A549 (cell line): ENCODE results near the gene CAPN9. TPM values are rescaled to one million over a fixed set of nuclear protein-coding genes. Genes with fewer than 3 reads are reported as not detected.
A peak's percentile ranks its signal among the peaks of the same experiment; 100 is the strongest.

Experiments used
- ATAC-seq, 2 experiments: fragments of 200-7000 bp in 1 of 2; fragments of >200 bp in 1 of 2; cut with Nextera tagmentation in 1 of 2; cut with Tn5 transposase in 1 of 2; 3 replicates each; pipeline versions ENCODE4 v1.8.0 to v1.9.1; 2018 to 2020; ENCODE audit warnings: mild to moderate bottlenecking in 1 of 2, moderate library complexity in 1 of 2
- CTCF ChIA-PET: fragments of 300-600 bp; sonication (Branson Sonifier 250); formaldehyde crosslinking; extraction: SDS; loops from one replicate; lab custom pipeline; 2021; ENCODE audit warnings: antibody characterized with exemption, inconsistent platforms; lab: Yijun Ruan, JAX
- POLR2A ChIA-PET: fragments of 350-600 bp; formaldehyde crosslinking; extraction: SDS; loops from one replicate; lab custom pipeline; 2021; ENCODE audit warnings: antibody characterized with exemption, inconsistent platforms; lab: Yijun Ruan, JAX
- DNase-seq, 2 experiments: peaks; one replicate each; pipeline versions ENCODE4 v3.0.0 to v3.0.0-alpha.2; 2011 to 2016; ENCODE audit warnings: low read depth in 1 of 2, low spot score in 1 of 2
- FAIRE-seq: peaks from 2 replicates; lab custom pipeline; 2011; peaks lifted over from hg19 to GRCh38; lab: Jason Lieb, UNC
- H3K27ac ChIP-seq, 2 experiments: fragments of >200 bp; sonication (Bioruptor Twin); formaldehyde crosslinking; 3 replicates each; pipeline ENCODE4 v1.5.1; 2016 to 2017
- H3K4me1 ChIP-seq: fragments of >200 bp; sonication (Bioruptor Twin); formaldehyde crosslinking; 3 replicates; pipeline ENCODE4 v1.6.1; 2016
- H3K4me2 ChIP-seq: fragments of >200 bp; sonication (Bioruptor Twin); formaldehyde crosslinking; 3 replicates; pipeline ENCODE4 v1.6.1; 2016
- H3K4me3 ChIP-seq: fragments of >200 bp; sonication (Bioruptor Twin); formaldehyde crosslinking; 3 replicates; pipeline ENCODE4 v1.5.1; 2016
- H3K9me3 ChIP-seq: fragments of >200 bp; sonication (Bioruptor Twin); formaldehyde crosslinking; 3 replicates; pipeline ENCODE4 v1.6.1; 2016
- CBX2 ChIP-seq: fragments of 200-600 bp; sonication (generic); IDR thresholded peaks from 2 replicates; pipeline ENCODE4 v1.6.1; 2016; ENCODE audit warnings: low read depth, mild to moderate bottlenecking, borderline replicate concordance
- CBX8 ChIP-seq: fragments of 200-600 bp; sonication (generic); IDR thresholded peaks from 2 replicates; pipeline ENCODE4 v1.6.1; 2016
- CHD2 ChIP-seq: fragments of 150-350 bp; IDR thresholded peaks from 2 replicates; pipeline ENCODE4 v1.6.1; 2014; ENCODE audit warnings: low read length; ENCODE audit not compliant: partially characterized antibody
- CHD4 ChIP-seq: fragments of 200-600 bp; sonication (generic); IDR thresholded peaks from 2 replicates; pipeline ENCODE4 v1.6.1; 2016; ENCODE audit warnings: antibody characterized with exemption, mild to moderate bottlenecking, borderline replicate concordance
- EHMT2 ChIP-seq: fragments of 200-600 bp; sonication (generic); IDR thresholded peaks from 2 replicates; pipeline ENCODE4 v1.6.1; 2016; ENCODE audit warnings: antibody characterized with exemption, low read depth, mild to moderate bottlenecking, moderate library complexity
- ESRRA ChIP-seq: fragments of 150-350 bp; IDR thresholded peaks from 2 replicates; pipeline ENCODE4 v1.6.1; 2014; ENCODE audit warnings: mild to moderate bottlenecking, low read length, borderline replicate concordance
- FOSL2 ChIP-seq, 2 experiments: fragments of 450-650 bp in 1 of 2; fragments of >200 bp in 1 of 2; sonication (Bioruptor Twin) in 1 of 2; formaldehyde crosslinking; IDR thresholded peaks; 2 replicates each; pipeline versions ENCODE4 v1.5.0 to v1.6.1; 2016 to 2020; ENCODE audit warnings: mild to moderate bottlenecking in 1 of 2, moderate library complexity in 1 of 2
- HOXB13 ChIP-seq: fragments of 250-450 bp; sonication (Bioruptor Pico); IDR thresholded peaks from 2 replicates; pipeline ENCODE4 v1.5.0; 2020; ENCODE audit warnings: low read depth, mild to moderate bottlenecking, moderate library complexity
- HOXB5 ChIP-seq: fragments of 250-450 bp; sonication (Bioruptor Pico); IDR thresholded peaks from 2 replicates; pipeline ENCODE4 v1.5.0; 2020; ENCODE audit warnings: mild to moderate bottlenecking, moderate library complexity
- JUNB ChIP-seq: fragments of >200 bp; sonication (Bioruptor Twin); formaldehyde crosslinking; IDR thresholded peaks from 2 replicates; pipeline ENCODE4 v1.6.1; 2016
- MAZ ChIP-seq: fragments of 150-350 bp; IDR thresholded peaks from 2 replicates; pipeline ENCODE4 v1.6.1; 2014; ENCODE audit warnings: antibody characterized with exemption, low read depth, low read length, borderline replicate concordance
- NFE2L2 ChIP-seq: fragments of 150-350 bp; conservative IDR thresholded peaks from 2 replicates; pipeline ENCODE4 v1.6.1; 2014; ENCODE audit warnings: low read length
- NPAS2 ChIP-seq: fragments of 250-450 bp; sonication (Bioruptor Pico); IDR thresholded peaks from 2 replicates; pipeline ENCODE4 v1.8.0; 2022; ENCODE audit warnings: mild to moderate bottlenecking, moderate library complexity, borderline replicate concordance
- PHF8 ChIP-seq: fragments of 200-600 bp; sonication (generic); IDR thresholded peaks from 2 replicates; pipeline ENCODE4 v1.6.1; 2016; ENCODE audit warnings: low read depth, mild to moderate bottlenecking, antibody characterized with exemption, moderate library complexity, borderline replicate concordance
- POLR2A ChIP-seq: IDR thresholded peaks from 2 replicates; pipeline ENCODE4 v1.6.1; 2012; ENCODE audit warnings: mild to moderate bottlenecking, low read length
- RARB ChIP-seq: fragments of 250-450 bp; sonication (Bioruptor Pico); IDR thresholded peaks from 2 replicates; pipeline ENCODE4 v1.8.0; 2021; ENCODE audit warnings: mild to moderate bottlenecking, moderate library complexity
- RCOR1 ChIP-seq: fragments of 150-350 bp; IDR thresholded peaks from 2 replicates; pipeline ENCODE4 v1.6.1; 2014; ENCODE audit warnings: antibody characterized with exemption, low read length, low read depth
- RFX5 ChIP-seq: fragments of 450-650 bp; IDR thresholded peaks from 2 replicates; pipeline ENCODE4 v1.7.1; 2014; ENCODE audit warnings: antibody characterized with exemption, mild to moderate bottlenecking, moderate library complexity
- SMC3 ChIP-seq: fragments of >200 bp; sonication (Bioruptor Twin); formaldehyde crosslinking; IDR thresholded peaks from 3 replicates; pipeline ENCODE4 v1.6.1; 2018; ENCODE audit warnings: inconsistent platforms
- SREBF2 ChIP-seq: fragments of 450-650 bp; IDR thresholded peaks from 2 replicates; pipeline ENCODE4 v1.6.1; 2014; ENCODE audit warnings: mild to moderate bottlenecking, moderate library complexity
- ZFP36 ChIP-seq: fragments of 450-650 bp; IDR thresholded peaks from 2 replicates; pipeline ENCODE4 v1.6.1; 2014; ENCODE audit warnings: borderline replicate concordance; ENCODE audit not compliant: partially characterized antibody
- ZSCAN20 ChIP-seq: fragments of 250-450 bp; sonication (Bioruptor Pico); IDR thresholded peaks from 2 replicates; pipeline ENCODE4 v1.8.0; 2022; ENCODE audit warnings: mild to moderate bottlenecking, moderate library complexity
- WGBS: methylation state at CpG from one replicate; pipeline ENCODE4 v1.1.6; 2017; ENCODE audit errors: missing lambda C conversion rate; 5-methylcytosine and 5-hydroxymethylcytosine counted together
- polyA plus RNA-seq, 4 experiments: library from polyadenylated mRNA; depleted of rRNA in 3 of 4; stranded (reverse); fragments of >200 nt; fragmentation: RNase III in 1 of 4; extraction: RNeasy Plus Mini Kit Qiagen cat#74134 plus additional on column Dnase treatment in 1 of 4; gene quantifications; 2 replicates in 3 of 4; 3 replicates in 1 of 4; pipeline ENCODE4 v1.2.3, GENCODE V29; 2011 to 2017
- TF ChIP-seq, protein P1 (sequence below): IDR thresholded peaks from 2 replicates; pipeline ENCODE4 v1.6.1; 2012; ENCODE audit warnings: low read depth, borderline replicate concordance
- TF ChIP-seq, protein P2 (sequence below): IDR thresholded peaks from 2 replicates; pipeline ENCODE4 v1.6.1; 2012
- TF ChIP-seq, protein P3 (sequence below): fragments of >200 bp; sonication (Bioruptor Twin); formaldehyde crosslinking; IDR thresholded peaks from 3 replicates; pipeline ENCODE4 v1.6.1; 2016

CAPN9 gene
- polyA plus RNA-seq, 2 of the 4 experiments (the other 2 are of a cell fraction), result not detected

DNA sequence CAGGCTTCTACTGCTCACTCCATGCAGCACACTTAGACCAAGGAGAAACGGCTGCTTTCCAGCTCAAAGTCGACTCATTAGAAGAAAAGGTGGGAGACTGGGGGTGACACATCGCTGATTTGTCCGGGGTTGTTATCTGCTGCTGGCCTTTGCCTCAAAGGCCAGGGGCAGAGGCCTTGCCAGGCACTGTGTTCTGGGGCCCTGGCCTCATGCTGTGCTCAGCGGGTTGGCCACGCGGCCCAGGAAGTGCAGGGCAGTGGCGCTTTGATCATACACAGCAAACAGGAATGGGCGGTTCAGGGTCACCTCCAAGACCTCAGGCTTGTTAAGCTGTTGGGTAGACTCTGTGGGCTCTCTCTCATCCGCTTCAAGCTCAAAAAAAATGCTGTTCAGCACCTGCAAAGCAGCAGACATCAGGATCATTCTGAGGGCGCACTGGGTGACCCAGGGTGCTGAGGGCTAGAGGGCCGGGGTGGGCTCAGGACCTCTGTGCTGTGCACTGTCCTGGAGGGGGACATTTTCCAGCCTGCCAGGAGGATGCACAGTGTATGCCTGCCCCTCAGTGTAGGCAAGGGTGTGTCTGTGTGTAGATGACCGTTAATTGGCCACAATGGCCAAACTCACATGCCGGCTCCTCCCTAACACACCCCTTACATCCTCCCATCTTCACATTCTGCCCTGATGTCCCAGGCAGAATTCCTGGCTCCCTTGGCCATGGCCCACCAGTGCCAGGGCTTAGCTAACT lies 44.1 kb upstream of the CAPN9 start:
- Histone ChIP-seq H3K4me2 (no peak overlapping the region), H3K4me3 (no peak overlapping the region), H3K9me3 (no peaks in the 10 kb centered on the region), H3K27ac (no peak overlapping the region), H3K4me1 (no peaks in the 10 kb centered on the region)
- 63% methylated on average over 13 of the region's 14 CpGs for WGBS
- FAIRE-seq, result no peak
- ChIA-PET CTCF (interaction anchor here (0.9 kb wide), 1 partner anchor 70 kb away, joined by 3 read pairs; no protein-coding TSS in a partner anchor), POLR2A (no interaction called here)
- TF ChIP-seq HOXB5 (CRISPR knock-in tag) (no peak), NFE2L2 (no peak), CHD4 (no peak), ZFP36 (no peak), PHF8 (no peak), NPAS2 (CRISPR knock-in tag) (no peak), SREBF2 (no peak), POLR2A (no peak), FOSL2 (IDR thresholded peaks at IDR 0.05) (no peak), FOSL2 (CRISPR knock-in tag; IDR thresholded peaks at IDR 0.05) (no peak), ZSCAN20 (no peak), RFX5 (no peak)
- TF ChIP-seq, protein P1, sequence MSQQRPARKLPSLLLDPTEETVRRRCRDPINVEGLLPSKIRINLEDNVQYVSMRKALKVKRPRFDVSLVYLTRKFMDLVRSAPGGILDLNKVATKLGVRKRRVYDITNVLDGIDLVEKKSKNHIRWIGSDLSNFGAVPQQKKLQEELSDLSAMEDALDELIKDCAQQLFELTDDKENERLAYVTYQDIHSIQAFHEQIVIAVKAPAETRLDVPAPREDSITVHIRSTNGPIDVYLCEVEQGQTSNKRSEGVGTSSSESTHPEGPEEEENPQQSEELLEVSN, result no peak
- TF ChIP-seq, all 56 proteins: peak for 0
- peak in 1 of 2 experiments; percentile 30; a peak in 1 of 6 replicates for ATAC-seq
- DNase-seq, result no peak

DNA sequence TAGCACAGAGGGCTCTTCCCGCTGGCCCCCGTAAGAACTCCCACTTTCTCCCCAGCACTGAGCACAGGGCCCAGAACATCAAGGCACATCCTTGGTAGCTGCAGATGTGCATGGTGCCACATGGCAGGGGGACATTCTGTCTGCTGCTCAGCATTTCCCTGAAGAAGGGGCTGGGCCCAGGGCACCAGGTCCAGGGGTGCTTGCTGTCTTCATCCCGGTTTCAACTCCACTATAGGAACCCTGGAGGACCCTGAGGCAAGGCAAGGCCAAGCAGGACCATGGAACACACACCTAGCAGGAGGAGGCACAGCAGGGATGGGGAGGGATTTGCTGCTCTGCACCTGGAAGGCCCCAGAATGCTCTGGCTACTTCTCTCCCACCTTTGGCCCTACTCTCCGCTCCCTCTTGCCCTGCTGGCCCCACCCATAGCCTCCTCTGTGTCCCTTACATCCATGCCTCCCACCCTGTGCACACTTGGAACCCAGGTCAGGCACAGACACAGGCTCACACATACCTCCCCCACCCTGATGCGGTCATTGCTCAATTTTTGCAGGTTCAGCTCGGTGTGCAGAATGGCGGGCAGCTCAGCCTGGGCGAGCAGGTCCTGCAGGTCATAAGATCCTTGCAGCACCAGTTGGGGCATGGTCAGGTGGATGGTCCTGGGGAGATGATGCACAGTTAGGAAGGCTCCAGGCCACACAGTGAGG lies 43.4 kb upstream of the CAPN9 start:
- POLR2A ChIA-PET, result no interaction called here
- no peak overlapping the region for H3K27ac ChIP-seq
- CTCF ChIA-PET, result no interaction called here
- TF ChIP-seq EHMT2 (no peak), RCOR1 (no peak)
- H3K9me3 ChIP-seq, result no peaks in the 10 kb centered on the region
- peaks cover 3% of the 10 kb centered on the region; the same call in 1 of the 3 replicates for H3K4me1 ChIP-seq
- no peak for FAIRE-seq
- H3K4me2 ChIP-seq, result no peak overlapping the region
- 79% methylated on average over 6 of the region's 8 CpGs for WGBS
- H3K4me3 ChIP-seq, result no peak overlapping the region
- no peak for ATAC-seq
- no peak for DNase-seq

DNA sequence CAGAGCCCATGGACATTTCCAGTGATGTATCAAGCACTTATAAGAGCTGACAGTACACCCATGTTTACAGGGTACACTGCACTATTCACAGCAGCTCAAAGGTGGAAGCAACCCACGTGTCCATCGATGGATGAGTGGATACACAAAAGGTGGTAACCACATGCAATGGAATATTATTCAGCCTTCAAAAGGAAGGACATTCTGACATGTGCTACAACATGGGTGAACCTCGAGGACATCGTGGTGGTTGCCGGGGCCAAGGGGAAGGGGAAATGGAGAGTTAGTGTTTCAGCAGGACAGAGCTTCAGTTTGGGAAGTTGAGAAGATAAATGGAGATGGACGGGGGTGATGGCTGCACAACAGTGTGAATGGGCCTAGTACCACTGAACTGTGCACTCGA lies 42.4 kb upstream of the CAPN9 start:
- ChIA-PET POLR2A (no interaction called here), CTCF (no interaction called here)
- no peak for ATAC-seq
- TF ChIP-seq CBX8, result no peak
- no peak for TF ChIP-seq EHMT2
- no peak for TF ChIP-seq ZFP36
- TF ChIP-seq MAZ, result no peak
- no peak for TF ChIP-seq NPAS2 (CRISPR knock-in tag)
- TF ChIP-seq, protein P2, sequence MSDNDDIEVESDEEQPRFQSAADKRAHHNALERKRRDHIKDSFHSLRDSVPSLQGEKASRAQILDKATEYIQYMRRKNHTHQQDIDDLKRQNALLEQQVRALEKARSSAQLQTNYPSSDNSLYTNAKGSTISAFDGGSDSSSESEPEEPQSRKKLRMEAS, result no peak
- FAIRE-seq, result no peak
- H3K4me3 ChIP-seq, result no peak overlapping the region
- 35% methylated on average over 7 of the region's 7 CpGs for WGBS
- DNase-seq, result no peak
- no peak overlapping the region for H3K27ac ChIP-seq
- peaks cover 5% of the 10 kb centered on the region; the same call in 1 of the 3 replicates for H3K4me1 ChIP-seq
- no peaks in the 10 kb centered on the region for H3K9me3 ChIP-seq
- no peak overlapping the region for H3K4me2 ChIP-seq

DNA sequence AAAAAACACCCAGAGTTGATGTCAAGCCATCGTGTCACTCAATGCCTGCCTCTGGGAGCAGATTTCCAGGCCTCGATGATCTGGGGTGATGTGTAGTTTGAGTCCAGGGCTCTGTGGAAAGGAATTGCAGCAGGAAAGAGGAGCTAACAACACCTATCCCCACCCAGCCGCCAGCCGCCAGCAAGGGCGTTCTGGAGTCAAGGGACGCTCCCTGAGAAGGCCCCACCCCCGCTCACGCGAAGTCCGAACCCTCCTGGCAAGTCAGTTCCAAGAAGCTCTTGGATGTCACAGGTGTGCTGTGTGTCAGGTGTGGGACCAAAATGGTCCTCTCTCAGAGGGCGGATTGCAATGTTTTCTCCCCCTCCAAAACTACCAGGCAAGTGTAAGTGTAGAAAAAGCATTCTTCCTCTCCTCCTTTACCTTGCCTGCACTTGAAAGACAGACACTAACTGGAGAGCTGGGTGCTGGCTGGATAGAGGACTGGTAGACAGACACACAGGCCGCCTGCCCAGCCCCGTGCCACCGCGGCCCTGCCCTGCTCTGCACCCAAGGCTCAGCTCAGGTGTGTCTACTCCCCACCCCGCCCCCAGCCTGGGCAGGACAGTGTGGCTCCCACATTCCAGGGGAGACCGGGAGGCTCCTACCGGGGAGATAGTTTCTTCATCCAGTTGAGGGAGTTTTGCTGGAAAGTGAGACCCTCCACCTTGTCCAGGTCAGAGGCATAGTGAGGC lies 41.7 kb upstream of the CAPN9 start:
- ChIA-PET CTCF (no interaction called here), POLR2A (no interaction called here)
- H3K9me3 ChIP-seq, result no peaks in the 10 kb centered on the region
- H3K4me1 ChIP-seq, result peaks cover 5% of the 10 kb centered on the region; the same call in 1 of the 3 replicates
- H3K27ac ChIP-seq, result no peak overlapping the region
- ATAC-seq (no peak), FAIRE-seq (no peak), DNase-seq (no peak)
- no peak overlapping the region for H3K4me2 ChIP-seq
- TF ChIP-seq ESRRA (no peak), POLR2A (no peak), RARB (no peak), NFE2L2 (no peak), CHD2 (no peak), SMC3 (no peak), HOXB13 (no peak), FOSL2 (IDR thresholded peaks at IDR 0.05) (no peak), FOSL2 (CRISPR knock-in tag; IDR thresholded peaks at IDR 0.05) (no peak), CBX2 (no peak), JUNB (no peak)
- TF ChIP-seq, protein P3, sequence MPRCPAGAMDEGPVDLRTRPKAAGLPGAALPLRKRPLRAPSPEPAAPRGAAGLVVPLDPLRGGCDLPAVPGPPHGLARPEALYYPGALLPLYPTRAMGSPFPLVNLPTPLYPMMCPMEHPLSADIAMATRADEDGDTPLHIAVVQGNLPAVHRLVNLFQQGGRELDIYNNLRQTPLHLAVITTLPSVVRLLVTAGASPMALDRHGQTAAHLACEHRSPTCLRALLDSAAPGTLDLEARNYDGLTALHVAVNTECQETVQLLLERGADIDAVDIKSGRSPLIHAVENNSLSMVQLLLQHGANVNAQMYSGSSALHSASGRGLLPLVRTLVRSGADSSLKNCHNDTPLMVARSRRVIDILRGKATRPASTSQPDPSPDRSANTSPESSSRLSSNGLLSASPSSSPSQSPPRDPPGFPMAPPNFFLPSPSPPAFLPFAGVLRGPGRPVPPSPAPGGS, result no peak
- 76% methylated on average over 15 of the region's 18 CpGs for WGBS
- H3K4me3 ChIP-seq, result no peak overlapping the region
